Natural killer cell (primary cell): ENCODE results near the gene EIF2AK2. TPM values are rescaled to one million over a fixed set of nuclear protein-coding genes. Genes with fewer than 3 reads are reported as not detected.

Source experiments
- ATAC-seq, 3 donors: fragments of 150-1000 bp in 2 of 3; fragments of 200-7000 bp in 1 of 3; cut with Tn5 transposase; 1 replicate in 1 of 3; 2 replicates in 2 of 3; pipeline ENCODE4 v1.10.0; 2021; ENCODE audit warnings: mild to moderate bottlenecking in 2 of 3, moderate library complexity in 2 of 3
- DNase-seq, 2 donors: peaks; one replicate each; pipeline versions ENCODE4 v3.0.0 to v3.0.0-alpha.2; 2013 to 2021; ENCODE audit warnings: mixed read lengths in 1 of 2
- H3K27ac ChIP-seq: one replicate; pipeline ENCODE4 v1.5.1; 2013; ENCODE audit warnings: mild to moderate bottlenecking, low read length
- H3K27me3 ChIP-seq: one replicate; pipeline ENCODE4 v1.6.1; 2013; ENCODE audit warnings: low read length; ENCODE audit not compliant: control insufficient read depth, insufficient read depth
- H3K36me3 ChIP-seq: one replicate; pipeline ENCODE4 v1.6.1; 2013; ENCODE audit warnings: low read length; ENCODE audit not compliant: control insufficient read depth, insufficient read depth
- H3K4me1 ChIP-seq: one replicate; pipeline ENCODE4 v1.6.1; 2013; ENCODE audit warnings: low read length; ENCODE audit not compliant: control insufficient read depth, insufficient read depth
- H3K4me3 ChIP-seq: one replicate; pipeline ENCODE4 v1.5.1; 2013; ENCODE audit warnings: low read length
- H3K9me3 ChIP-seq: one replicate; pipeline ENCODE4 v1.6.1; 2013; ENCODE audit warnings: low read length; ENCODE audit not compliant: control insufficient read depth, insufficient read depth
- H3K27ac Mint-ChIP-seq, 2 donors: one replicate each; pipeline ENCODE4 v1.8.0; 2022; ENCODE audit warnings: mild to moderate bottlenecking in 2 of 2, mixed read lengths in 2 of 2, moderate library complexity in 1 of 2
- H3K27me3 Mint-ChIP-seq, 2 donors: one replicate each; pipeline ENCODE4 v1.8.0; 2022; ENCODE audit warnings: low read depth in 2 of 2, mixed read lengths in 2 of 2
- H3K36me3 Mint-ChIP-seq: one replicate; pipeline ENCODE4 v1.8.0; 2022; ENCODE audit warnings: mixed read lengths
- H3K4me1 Mint-ChIP-seq, 2 donors: one replicate each; pipeline ENCODE4 v1.8.0; 2022; ENCODE audit warnings: mixed read lengths in 2 of 2
- H3K4me3 Mint-ChIP-seq: one replicate; pipeline ENCODE4 v1.8.0; 2022; ENCODE audit warnings: mild to moderate bottlenecking, moderate library complexity, mixed read lengths
- H3K9me3 Mint-ChIP-seq, 2 donors: one replicate each; pipeline ENCODE4 v1.8.0; 2022; ENCODE audit warnings: mixed read lengths in 2 of 2
- CTCF ChIP-seq: fragments of 200-600 bp; IDR thresholded peaks from one replicate; pipeline ENCODE4 v1.8.0; 2022; ENCODE audit warnings: antibody characterized with exemption
- WGBS: methylation state at CpG from one replicate; pipeline ENCODE4 v1.1.7; 2013; ENCODE audit warnings: missing lambda C conversion rate; ENCODE audit not compliant: insufficient coverage; 5-methylcytosine and 5-hydroxymethylcytosine counted together
- intact Hi-C: fragments of 100-400 bp; cut with micrococcal nuclease; formaldehyde crosslinking; loops from one replicate; pipeline ENCODE4 v1.14.2; 2022
- total RNA-seq, 4 donors: library from RNA; stranded (reverse); fragments of 120-200 nt in 1 of 4; gene quantifications; one replicate each; pipeline versions ENCODE4 v1.2.3 to v1.2.4, GENCODE V29; 2013 to 2022

The EIF2AK2 gene
- total RNA-seq, 3 donors from 2014 or later (not counting 1 experiment from before 2014, with no cell fraction given) = 29.9 to 47.3 (median 43.9) TPM

GRCh38 chr2:37052600-37053332 is 104.0 kb downstream of the EIF2AK2 start:
- 87% methylated on average over 5 of the region's 5 CpGs for WGBS

More at GRCh38 chr2:37052600-37053332, 104.0 kb downstream of the EIF2AK2 start:
- no peak overlapping the region for H3K4me3 ChIP-seq
- no peaks in the 10 kb centered on the region for H3K9me3 ChIP-seq
- TF ChIP-seq CTCF = no peak
- Mint-ChIP-seq H3K27ac (peak overlapping the region in 1 of 2 donors; percentile 5), H3K9me3 (no peaks in the 10 kb centered on the region), H3K4me3 (no peak overlapping the region), H3K27me3 (no peaks in the 10 kb centered on the region), H3K4me1 (peaks cover 0 to 5% of the 10 kb centered on the region in 2 donors), H3K36me3 (peaks cover 19% of the 10 kb centered on the region)
- H3K27me3 ChIP-seq = no peaks in the 10 kb centered on the region
- ATAC-seq (no peak), DNase-seq (no peak)
- no peaks in the 10 kb centered on the region for H3K4me1 ChIP-seq
- intact Hi-C loops = no loop called here
- H3K27ac ChIP-seq = no peak overlapping the region
- H3K36me3 ChIP-seq = peaks cover 75% of the 10 kb centered on the region

Other genes with a start within 250 kb of the EIF2AK2 start
- gene STRN, start 190.4 kb downstream of the EIF2AK2 start, total RNA-seq = 10 to 100 TPM; 43.1 to 49.9 (median 43.4) TPM
- 10 to 100 TPM; 31.1 to 53.9 (median 39.9) TPM for gene HEATR5B, start 72.6 kb downstream of the EIF2AK2 start, total RNA-seq
- gene GPATCH11, start 72.5 kb downstream of the EIF2AK2 start, total RNA-seq = 10 to 100 TPM in 1 of 3 donors, 1 to 10 TPM in 2; 6.5 to 18.2 (median 8.6) TPM
- not detected for gene SULT6B1, start 31.7 kb upstream of the EIF2AK2 start, total RNA-seq
- gene CEBPZOS, start 39.5 kb upstream of the EIF2AK2 start, total RNA-seq = 10 to 100 TPM; 30.3 to 37.0 (median 30.9) TPM
- 10 to 100 TPM; 51.0 to 58.1 (median 54.5) TPM for gene CEBPZ, start 74.6 kb upstream of the EIF2AK2 start, total RNA-seq
- 10 to 100 TPM; 13.4 to 24.1 (median 19.7) TPM for gene NDUFAF7, start 74.7 kb upstream of the EIF2AK2 start, total RNA-seq
- gene PRKD3, start 167.9 kb upstream of the EIF2AK2 start, total RNA-seq = 10 to 100 TPM; 64.4 to 76.2 (median 65.1) TPM
- gene QPCT, start 187.7 kb upstream of the EIF2AK2 start, total RNA-seq = 1 to 10 TPM in 2 of 3 donors, under 1 TPM in 1; 0.38 to 2.1 (median 2.1) TPM